GM19239 (cell line): ENCODE results near the gene GBA2.

Experiments used
- DNase-seq: peaks from one replicate; pipeline ENCODE4 v3.0.0; 2011; ENCODE audit warnings: low spot score; ENCODE audit not compliant: insufficient read length
- FAIRE-seq: peaks from 2 replicates; lab custom pipeline; 2011; peaks lifted over from hg19 to GRCh38; lab: Jason Lieb, UNC

Gene GBA2

DNA sequence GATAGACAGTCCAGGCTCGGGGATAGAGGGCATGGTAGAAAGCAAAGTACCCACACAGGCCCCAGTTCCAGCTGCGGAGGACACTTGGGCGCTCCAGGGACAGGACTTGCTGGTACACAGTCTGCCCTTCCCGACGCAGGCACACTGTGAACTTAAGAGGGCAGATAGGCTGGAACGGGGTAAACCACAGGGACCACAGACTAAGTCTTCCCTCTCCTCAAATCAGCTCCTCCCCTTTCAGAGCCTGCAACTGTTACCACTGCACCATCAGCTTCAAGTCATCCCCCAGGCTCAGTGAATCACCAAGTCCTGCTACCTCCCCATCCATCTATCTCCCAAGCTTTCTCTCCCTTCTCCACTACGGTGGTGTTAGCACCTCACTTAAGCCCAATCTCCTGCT is 7.3 kb downstream of the GBA2 start:
- no peak for FAIRE-seq

DNA sequence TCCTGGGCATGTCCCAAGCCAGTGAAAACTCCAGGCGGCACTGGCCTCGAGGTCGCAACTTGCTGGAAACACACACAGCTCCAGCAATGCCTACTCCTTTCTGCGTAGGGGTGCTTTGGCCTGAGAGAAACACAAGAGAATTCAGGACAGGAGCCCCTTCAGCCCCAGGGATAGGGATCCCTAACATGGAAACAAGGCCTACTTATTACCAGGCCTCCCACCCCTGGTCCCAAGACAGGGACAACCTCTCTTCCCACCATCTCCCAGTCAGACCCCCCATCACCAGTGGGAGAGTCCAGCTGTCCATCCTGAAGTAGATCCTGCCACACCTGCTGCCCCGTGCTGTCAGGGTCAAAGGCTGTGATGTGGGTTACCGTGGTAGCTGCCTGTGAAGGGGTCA is 8.8 kb downstream of the GBA2 start:
- FAIRE-seq (no peak), DNase-seq (no peak)

More for the DNA sequence above, 7.3 kb downstream of the GBA2 start:
- no peak for DNase-seq

DNA sequence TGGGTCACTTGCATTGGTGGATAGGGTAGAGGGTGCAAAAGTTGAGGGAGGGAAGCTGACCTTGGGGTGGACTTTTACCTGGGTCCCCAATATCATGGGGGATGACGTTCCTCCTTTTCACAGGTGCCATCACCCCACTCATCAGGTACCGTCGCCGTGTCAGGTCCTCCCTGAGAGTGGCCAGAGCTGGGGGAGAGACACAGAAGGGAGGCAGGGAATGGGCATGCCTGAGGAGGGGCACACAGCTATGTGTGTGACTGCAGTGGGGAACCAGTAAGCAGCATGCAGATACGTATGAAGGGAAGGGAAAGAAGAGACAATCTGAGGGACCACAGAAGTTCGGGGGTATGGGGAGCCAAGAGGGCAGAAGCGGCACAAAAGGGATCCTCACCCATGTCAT is 10.1 kb downstream of the GBA2 start:
- DNase-seq (no peak), FAIRE-seq (no peak)

DNA sequence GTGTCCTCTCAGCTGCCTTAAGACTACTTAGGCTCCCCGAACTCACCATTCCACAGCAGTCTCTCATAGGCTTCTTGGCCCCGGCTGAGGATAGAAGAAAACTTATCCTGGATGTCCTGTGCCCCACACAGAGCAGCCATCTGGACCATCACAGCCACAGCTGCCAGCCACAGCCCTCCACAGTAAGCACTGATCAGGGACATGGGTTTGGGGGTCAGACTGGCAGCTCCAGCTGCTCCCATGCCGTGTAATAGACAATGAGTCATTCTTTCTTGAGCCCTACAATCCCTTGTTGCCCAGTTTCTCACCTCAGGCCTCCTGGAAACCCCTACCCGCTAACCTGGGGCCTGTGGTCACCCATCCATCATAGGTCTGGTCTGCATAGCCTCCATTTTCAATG is 10.8 kb downstream of the GBA2 start:
- DNase-seq = no peak
- FAIRE-seq = no peak

DNA sequence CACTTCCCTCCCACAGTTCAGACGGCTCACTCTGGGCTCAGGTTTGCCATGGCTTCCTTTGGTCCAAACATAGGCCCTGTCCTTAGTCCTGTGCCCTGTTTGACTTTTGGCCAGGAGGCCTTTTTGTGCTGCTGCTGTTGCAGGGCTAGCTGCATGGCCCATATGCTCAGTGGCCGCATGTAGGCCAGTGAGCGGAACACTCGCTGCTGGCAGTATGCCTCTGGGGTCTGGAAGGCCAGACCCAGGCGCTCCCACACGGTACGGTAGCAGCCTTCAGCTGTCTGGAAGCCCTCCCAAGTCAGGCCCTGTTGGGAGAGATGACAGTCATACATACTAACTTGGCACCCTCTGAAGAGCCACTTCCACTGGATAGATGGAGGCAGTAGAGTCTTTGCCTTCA is 11.9 kb downstream of the GBA2 start:
- DNase-seq (no peak), FAIRE-seq (no peak)

DNA sequence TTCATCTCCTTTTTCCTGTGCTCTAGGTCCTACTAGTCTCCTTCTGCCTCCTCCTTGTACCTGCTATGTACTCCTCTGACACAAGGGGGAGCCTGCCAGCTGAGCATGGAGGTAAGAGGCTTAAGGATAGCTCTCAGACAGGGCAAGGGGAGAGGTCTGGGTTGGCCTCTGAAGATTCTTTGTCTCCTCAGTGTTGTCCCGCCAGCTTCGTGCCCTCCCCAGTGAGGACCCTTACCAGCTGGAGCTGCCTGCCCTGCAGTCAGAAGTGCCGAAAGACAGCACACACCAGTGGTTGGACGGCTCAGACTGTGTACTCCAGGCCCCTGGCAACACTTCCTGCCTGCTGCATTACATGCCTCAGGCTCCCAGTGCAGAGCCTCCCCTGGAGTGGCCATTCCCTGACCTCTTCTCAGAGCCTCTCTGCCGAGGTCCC is 12.8 kb downstream of the GBA2 start:
- peak; percentile 87 for FAIRE-seq
- DNase-seq = peak; percentile 58

DNA sequence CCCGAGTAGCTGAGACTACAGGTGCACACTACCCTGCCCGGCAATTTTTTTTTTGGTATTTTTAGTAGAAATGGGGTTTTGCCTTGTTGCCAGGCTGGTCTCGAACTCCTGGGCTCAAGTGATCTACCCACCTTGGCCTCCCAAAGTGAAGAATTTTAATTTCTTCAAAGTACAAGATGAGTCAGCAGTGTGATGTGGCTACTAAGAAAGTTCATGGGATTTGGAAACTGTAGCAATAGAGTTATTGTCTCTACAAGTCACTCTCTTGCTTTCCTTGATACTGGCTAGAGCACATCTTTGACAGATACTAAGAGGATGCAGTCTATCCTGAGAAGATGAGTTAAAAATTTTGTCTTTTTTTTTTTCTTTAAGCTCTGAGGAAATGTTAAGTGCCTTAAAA is 14.9 kb downstream of the GBA2 start:
- FAIRE-seq = no peak
- DNase-seq = no peak

DNA sequence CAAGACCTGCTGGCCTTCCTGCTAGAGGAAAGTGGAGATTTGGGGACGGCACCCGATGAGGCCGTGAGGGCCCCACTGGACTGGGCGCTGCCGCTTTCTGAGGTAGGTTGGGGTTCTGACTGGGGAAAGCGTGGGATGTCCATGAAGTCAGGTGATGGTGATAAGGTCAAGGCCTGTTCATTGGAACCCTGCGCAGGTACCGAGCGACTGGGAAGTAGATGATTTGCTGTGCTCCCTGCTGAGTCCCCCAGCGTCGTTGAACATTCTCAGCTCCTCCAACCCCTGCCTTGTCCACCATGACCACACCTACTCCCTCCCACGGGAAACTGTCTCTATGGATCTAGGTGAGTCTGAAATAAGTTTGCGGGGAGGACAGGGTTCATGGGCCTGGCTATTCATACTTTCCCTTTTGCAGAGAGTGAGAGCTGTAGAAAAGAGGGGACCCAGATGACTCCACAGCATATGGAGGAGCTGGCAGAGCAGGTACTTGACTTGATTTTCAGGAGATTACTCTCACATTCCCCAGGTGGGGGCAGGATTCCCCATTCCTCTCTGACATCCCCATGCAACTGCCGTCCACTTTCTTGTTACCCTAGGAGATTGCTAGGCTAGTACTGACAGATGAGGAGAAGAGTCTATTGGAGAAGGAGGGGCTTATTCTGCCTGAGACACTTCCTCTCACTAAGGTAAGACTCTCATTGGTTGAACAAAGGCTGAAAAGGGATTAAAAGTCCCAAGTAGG is 16.1 kb downstream of the GBA2 start:
- no peak for DNase-seq
- FAIRE-seq = peak; percentile 70

DNA sequence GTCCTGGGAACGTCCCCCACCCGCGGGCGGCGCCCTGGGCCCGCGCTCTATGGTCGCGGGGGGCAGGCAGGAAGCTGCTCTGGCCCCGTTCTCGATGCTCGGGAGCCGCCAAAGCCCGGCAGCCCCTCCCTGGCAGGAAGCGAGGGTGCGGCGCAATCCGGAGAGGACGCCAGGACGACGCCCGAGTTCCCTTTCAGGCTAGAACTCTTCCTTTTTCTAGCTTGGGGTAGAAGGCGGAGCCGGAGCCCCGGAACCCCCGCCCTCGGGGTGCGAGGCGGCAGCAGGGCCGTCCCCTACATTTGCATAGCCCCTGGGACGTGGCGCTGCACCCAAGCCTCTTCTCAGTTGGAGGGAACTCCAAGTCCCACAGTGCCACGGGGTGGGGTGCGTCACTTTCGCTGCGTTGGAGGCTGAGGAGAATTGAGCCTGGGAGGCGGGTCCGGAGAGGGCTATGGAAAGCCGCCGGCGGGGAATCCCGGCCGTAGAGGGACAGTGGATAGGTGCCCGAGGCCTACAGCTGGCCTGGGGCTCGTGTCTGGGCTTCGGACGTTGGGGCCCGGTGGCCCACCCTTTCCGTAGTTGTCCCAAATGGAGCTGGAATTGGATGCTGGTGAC is 16.7 kb downstream of the GBA2 start, which contains the start of the genes CREB3 and TLN1:
TSS of gene CREB3 (plus strand) at position 482 of the 615 bp plus-strand sequence. CDS start at position 589, 107 bp downstream.
TSS of gene TLN1 (minus strand) at position 11 of the 615 bp plus-strand sequence. CDS start 6,501 bp downstream, outside the sequence.
- DNase-seq = peak; percentile 93
- peak; percentile 95 for FAIRE-seq

DNA sequence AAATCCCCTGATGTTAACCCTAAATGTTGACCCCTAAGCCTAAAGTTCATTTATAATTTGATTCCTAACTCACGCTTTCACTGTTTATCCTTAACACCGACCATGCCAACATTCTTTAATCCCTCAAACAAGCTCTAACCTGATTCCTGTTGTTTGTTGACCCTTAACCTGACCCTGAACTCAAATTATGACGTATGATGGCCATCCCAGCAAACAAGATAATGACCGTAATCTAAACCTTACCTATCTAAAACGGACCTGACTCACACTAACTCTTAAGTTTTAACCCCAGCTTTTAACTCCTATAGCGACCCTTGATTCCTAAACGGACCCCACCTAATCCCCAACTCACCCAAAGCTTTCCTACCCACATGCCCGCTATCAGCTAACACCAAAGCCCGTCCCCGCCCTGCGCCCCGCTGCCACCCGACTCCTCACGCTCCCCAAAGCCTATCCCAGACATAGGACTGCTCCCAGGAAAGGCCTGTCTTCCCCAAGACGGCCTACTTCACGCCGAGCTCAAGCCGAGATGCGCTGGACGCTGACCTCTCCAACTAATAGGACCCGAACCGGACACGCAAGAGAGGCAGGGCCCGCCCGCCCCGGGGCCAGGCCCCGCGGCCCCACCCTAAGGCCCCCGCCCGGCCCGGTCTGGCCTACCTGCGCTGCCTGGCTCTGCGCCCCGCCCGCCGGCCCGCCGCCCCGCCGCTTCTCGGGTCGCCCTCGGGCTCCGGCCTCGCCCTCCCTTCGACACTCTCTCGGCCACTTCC is 17.4 kb downstream of the GBA2 start:
- FAIRE-seq = no peak
- DNase-seq = no peak

DNA sequence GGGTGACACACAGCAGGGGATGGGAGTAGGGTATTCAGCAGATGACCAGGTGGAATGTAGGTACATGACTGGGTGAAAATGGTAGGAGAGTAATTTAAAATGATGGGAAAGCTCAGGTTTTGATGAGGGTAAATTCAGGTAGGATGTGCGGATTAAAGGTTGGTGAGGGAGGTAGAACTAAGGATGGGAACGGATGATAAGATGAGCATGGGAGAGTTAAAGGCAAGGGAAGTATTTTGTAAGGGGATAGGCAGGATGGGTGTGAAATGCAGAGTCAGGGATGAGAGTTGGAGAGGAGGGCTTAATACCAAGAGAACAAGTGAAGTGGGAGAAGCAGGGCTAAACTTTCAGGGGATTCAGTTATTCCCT is 18.6 kb downstream of the GBA2 start:
- no peak for DNase-seq

DNA sequence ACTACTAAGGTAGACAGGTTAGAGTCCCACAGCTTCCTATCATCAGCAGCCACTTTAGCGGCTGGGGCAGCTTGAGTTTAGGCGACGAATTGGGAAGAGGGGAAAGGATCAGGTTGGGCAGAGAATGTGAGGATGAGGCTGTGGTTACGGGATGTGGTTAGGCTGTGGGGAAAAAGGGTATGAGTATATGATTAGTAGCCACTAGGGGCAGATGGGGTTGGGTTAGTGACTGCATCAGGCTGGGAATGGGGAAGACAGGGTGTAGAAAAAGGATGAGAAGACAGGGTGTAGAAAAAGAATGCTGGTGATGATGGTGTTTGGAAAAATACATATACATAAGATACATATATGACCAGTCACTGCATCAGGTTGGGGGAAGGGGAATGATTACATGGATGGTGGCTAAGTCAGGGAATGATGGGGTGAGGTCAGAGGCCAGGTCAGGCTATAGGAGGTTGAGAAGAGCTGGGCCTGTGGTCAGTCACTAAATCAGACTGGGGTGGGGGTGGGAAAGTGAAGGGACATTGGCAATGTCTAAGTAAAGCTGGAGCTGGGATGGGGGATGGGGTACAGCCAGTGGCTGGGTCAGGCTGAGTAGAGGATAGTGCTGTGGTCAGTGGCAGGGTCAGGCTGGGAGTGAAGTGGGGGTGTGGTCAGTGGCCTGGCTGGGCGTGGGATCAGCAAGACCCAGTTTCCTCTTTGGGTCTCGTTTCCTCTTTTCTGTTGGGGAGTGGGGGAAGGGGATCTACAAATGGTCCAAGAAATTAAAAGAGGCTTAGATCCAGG is 19.1 kb downstream of the GBA2 start:
- peak; percentile 61 for FAIRE-seq
- no peak for DNase-seq

More for the DNA sequence above, 18.6 kb downstream of the GBA2 start:
- FAIRE-seq = no peak

DNA sequence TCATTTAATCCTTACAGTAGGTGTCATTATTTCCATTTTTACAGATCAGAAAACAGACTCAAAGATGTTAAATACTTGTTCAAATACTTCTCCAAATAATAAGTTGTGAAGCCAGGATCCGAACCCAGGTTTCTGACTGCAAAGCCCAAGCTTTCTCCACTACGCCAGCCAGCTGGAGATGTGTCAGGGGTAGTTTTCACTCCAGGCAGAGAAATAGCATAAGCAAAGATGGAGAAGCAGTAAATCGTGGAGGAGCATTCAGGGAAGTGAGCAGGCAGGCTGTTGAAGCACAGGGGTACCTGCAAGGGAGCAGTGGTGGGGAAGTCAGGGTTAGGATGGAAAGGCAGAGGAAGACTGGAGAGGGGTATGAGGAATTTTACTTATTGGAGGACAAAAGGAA is 19.9 kb downstream of the GBA2 start:
- no peak for DNase-seq
- no peak for FAIRE-seq

DNA sequence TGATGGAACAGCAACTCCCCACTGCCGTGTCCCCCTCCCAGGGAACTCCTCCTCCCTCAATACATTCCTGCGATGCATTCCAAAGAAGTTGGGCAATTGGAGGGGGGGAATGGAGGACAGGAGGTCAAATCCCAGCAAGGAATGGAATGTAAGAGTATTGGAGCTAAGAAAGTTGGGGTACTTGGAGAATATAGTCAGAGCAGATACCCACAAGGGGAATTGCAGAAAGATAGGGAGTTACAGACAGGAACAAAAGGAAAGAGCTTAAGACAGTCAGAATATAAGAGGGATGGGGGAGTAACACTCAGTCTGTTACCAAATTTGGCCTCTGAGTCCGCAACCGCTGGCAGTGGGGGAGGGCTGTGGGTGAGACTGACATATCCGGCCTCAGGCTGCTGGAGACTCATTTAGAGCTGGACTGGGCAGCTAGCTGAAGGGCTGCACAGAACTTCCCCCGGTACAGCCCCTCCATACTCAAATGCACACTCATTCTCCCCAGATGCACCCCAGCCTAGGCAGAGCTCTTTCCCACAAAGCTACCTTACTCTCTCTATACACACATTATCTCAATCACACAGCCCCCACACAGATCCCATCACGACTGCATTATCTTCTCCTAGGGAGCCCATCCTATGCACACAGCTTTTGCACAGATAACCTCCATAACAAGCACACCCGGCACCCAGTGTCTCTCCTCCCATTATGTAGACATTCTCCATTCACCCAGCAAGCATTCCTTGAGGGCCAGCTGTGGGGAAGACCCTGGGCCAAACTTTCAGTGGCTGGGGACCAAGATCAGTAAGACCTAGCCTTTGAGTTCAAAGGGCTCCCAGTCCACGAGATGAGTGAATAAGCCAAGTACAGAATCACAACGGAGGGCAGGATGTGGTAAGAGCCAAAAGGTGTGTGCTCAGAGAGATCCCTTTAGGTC is 20.7 kb downstream of the GBA2 start:
- DNase-seq (no peak), FAIRE-seq (peak; percentile 74)

DNA sequence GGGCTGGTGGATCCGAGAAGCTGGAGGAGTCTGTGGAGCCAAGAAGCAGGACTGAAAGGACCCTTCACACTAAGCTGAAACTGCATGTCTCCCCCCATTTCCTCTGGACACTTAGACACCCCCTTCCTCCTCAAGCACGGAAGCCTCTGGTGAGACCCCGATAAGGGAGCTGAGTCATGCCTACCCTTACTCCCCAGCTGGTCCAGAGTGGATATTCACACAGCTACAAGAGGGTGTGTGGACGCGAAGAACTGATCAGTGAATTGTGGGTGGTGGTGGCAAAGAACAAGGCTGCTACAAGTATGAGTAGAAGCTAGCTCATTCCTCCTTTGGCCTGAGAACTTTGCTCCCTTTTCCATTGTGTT is 21.4 kb downstream of the GBA2 start:
- no peak for FAIRE-seq
- no peak for DNase-seq

DNA sequence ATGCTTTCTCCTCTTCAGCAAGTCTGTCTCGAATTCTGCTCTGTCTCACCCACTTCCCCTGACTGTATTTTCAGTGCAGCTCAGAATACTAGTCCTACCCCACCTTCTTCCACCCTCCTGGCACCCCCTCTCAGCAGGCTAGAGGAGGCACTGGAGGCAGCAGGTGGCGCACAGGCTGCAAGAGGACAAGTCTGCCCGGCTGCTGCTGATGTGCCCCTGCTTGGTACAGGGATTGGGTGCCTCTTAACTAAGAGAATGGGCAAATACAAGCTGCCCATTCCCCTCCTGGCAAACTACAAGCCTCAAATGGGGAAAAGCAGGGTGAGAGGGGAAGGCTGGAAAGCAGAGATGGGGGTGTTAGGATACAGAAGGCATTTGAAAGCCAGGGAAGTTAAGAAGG is 22.1 kb downstream of the GBA2 start:
- FAIRE-seq (peak; percentile 55), DNase-seq (no peak)

DNA sequence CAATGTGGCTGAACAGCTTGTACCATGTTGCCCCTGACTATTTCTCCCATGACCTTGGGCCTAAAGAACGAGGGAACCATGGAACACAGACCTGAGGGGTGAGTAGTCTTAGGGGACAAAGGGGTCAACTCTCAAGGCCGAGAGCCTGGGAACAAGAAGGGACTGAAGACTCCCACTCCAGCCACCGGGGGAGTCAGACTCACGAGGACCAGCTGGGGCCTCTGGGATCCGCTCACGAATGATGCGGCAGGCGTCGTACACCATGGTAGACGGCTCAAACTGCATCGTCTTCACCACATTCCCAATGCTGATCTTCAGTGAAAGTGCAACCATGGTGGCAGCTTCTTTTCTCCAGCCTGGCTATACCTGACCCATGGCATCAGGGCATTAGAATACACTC is 23.7 kb downstream of the GBA2 start:
- no peak for DNase-seq
- FAIRE-seq = no peak

DNA sequence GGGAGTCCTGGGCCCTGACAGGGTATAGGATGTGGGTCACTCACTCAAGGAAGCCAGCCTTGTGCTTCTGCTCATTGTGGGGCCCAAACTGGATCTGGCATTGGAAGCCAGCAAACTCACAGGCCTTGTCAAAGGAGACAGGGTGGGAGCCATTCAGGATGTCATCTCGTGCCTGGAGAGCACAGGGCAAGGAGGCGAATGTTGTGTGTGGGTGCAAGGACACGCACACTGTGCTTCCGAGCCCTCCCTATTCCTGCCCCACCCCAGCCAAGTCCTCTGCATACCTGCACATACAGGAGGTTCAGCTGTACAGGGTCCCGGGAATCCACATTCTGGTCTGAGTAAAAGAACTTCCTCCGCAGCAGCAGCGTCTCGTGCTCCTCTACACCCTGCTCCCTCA is 25.1 kb downstream of the GBA2 start:
- FAIRE-seq (no peak), DNase-seq (no peak)

DNA sequence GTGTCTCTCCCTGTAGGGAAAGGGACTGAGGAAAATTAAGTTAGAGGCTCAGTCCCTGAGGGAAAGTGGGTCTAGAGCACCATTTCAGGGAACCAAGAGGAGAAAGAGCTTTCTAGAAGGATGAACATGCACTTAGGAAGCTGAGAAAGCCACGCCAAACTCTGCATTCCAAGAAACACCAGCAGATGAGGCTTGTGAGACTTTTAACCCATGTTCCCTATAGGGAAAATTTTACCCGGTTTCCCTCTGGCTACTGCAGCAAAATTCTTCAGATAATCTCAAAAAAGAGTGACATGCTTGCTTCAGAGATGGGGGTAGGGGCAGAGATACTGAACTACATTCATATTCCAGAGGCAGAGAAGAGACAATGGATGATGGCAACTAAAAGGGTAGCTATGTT is 25.6 kb downstream of the GBA2 start:
- DNase-seq (no peak), FAIRE-seq (no peak)
